CD4-positive, alpha-beta T cell (primary cell): Measurements from ENCODE around the gene FBXL5. TPM values are rescaled to one million over a fixed set of nuclear protein-coding genes. Genes with fewer than 3 reads are reported as not detected.

Experiments used
- ATAC-seq: fragments of 200-7000 bp; cut with Tn5 transposase; one replicate; pipeline ENCODE4 v1.10.0; 2022; ENCODE audit warnings: mild to moderate bottlenecking; ENCODE audit not compliant: poor library complexity
- CTCF ChIA-PET: fragments of 350-600 bp; sonication (Branson Sonifier 250); formaldehyde crosslinking; loops from one replicate; lab custom pipeline; 2021; ENCODE audit warnings: antibody characterized with exemption, inconsistent platforms; lab: Charles Lee
- POLR2A ChIA-PET: fragments of 350-600 bp; sonication (Branson Sonifier 250); formaldehyde crosslinking; loops from one replicate; lab custom pipeline; 2021; ENCODE audit warnings: antibody characterized with exemption, inconsistent platforms; lab: Charles Lee
- DNase-seq, 14 experiments: peaks; one replicate each; pipeline ENCODE4 v3.0.0-alpha.2; 2013 to 2020; ENCODE audit warnings: mixed read lengths in 2 of 14
- H3K27ac ChIP-seq, 2 donors: one replicate each; pipeline versions ENCODE4 v1.5.1 to v1.7.0; 2013; ENCODE audit warnings: low read length in 2 of 2, low read depth in 1 of 2, mild to moderate bottlenecking in 1 of 2
- H3K27me3 ChIP-seq, 2 experiments: 1 replicate in 1 of 2; 2 replicates in 1 of 2; pipeline versions ENCODE4 v1.6.1 to v1.7.0; 2013; ENCODE audit warnings: low read length in 2 of 2, control low read depth in 1 of 2, mild to moderate bottlenecking in 1 of 2, moderate library complexity in 1 of 2; ENCODE audit not compliant: insufficient read depth in 2 of 2, control insufficient read depth in 1 of 2
- H3K36me3 ChIP-seq: one replicate; pipeline ENCODE4 v1.6.1; 2013; ENCODE audit warnings: low read length, control low read depth; ENCODE audit not compliant: insufficient read depth
- H3K4me1 ChIP-seq: one replicate; pipeline ENCODE4 v1.6.1; 2013; ENCODE audit warnings: low read length, control low read depth; ENCODE audit not compliant: insufficient read depth
- H3K4me3 ChIP-seq: one replicate; pipeline ENCODE4 v1.5.1; 2013; ENCODE audit warnings: mild to moderate bottlenecking, low read length, moderate library complexity
- H3K9me3 ChIP-seq, 2 experiments: 1 replicate in 1 of 2; 2 replicates in 1 of 2; pipeline versions ENCODE4 v1.6.1 to v1.7.0; 2013; ENCODE audit warnings: low read length in 2 of 2, mild to moderate bottlenecking in 2 of 2, control low read depth in 1 of 2, moderate library complexity in 1 of 2; ENCODE audit not compliant: control insufficient read depth in 1 of 2, insufficient read depth in 1 of 2
- H3K27ac Mint-ChIP-seq: one replicate; pipeline ENCODE4 v1.8.0; 2020; ENCODE audit warnings: mixed read lengths
- H3K27me3 Mint-ChIP-seq: one replicate; pipeline ENCODE4 v1.8.0; 2021; ENCODE audit warnings: mixed read lengths
- H3K36me3 Mint-ChIP-seq: one replicate; pipeline ENCODE4 v1.8.0; 2021; ENCODE audit warnings: low read depth, mixed read lengths
- H3K4me1 Mint-ChIP-seq: one replicate; pipeline ENCODE4 v1.8.0; 2021; ENCODE audit warnings: low read depth, mixed read lengths
- H3K4me3 Mint-ChIP-seq: one replicate; pipeline ENCODE4 v1.8.0; 2020; ENCODE audit warnings: mild to moderate bottlenecking, mixed read lengths
- H3K9me3 Mint-ChIP-seq: one replicate; pipeline ENCODE4 v1.8.0; 2020; ENCODE audit warnings: mixed read lengths
- CTCF ChIP-seq: fragments of 200-600 bp; IDR thresholded peaks from one replicate; pipeline ENCODE4 v1.8.0; 2022; ENCODE audit warnings: antibody characterized with exemption, mild to moderate bottlenecking
- intact Hi-C, 2 experiments: fragments of 100-400 bp; cut with DNase I in 1 of 2; cut with micrococcal nuclease in 1 of 2; formaldehyde crosslinking; loops; one replicate each; pipeline versions ENCODE4 v1.15.1 to v1.9.0; 2023 to 2025; cut with DNase I, micrococcal nuclease
- total RNA-seq, 174 experiments: library from RNA in 2 of 174; stranded (reverse) in 2 of 174; gene quantifications; one replicate each; pipeline ENCODE4 v1.2.3 and lab custom pipeline; 2021 to 2026

The FBXL5 gene
- total RNA-seq, 2 experiments from 2014 or later, result 60.1 to 62.5 TPM

GRCh38 chr4:15688051-15688450, 32.9 kb upstream of the FBXL5 start:
- Histone ChIP-seq H3K4me3 (no peak overlapping the region), H3K36me3 (peaks cover 31% of the 10 kb centered on the region), H3K4me1 (no peaks in the 10 kb centered on the region), H3K27ac (no peak overlapping the region), H3K27me3 (no peaks in the 10 kb centered on the region), H3K9me3 (no peaks in the 10 kb centered on the region)
- DNase-seq, result no peak
- POLR2A ChIA-PET, result interaction anchor here (1.6 kb wide), 1 partner anchor 8 kb away, joined by 4 read pairs; no protein-coding TSS in a partner anchor
- TF ChIP-seq CTCF, result no peak
- CTCF ChIA-PET, result no interaction called here
- ATAC-seq, result no peak
- no peak overlapping the region for H3K4me3 Mint-ChIP-seq
- H3K4me1 Mint-ChIP-seq, result peaks cover 31% of the 10 kb centered on the region
- no peaks in the 10 kb centered on the region for H3K9me3 Mint-ChIP-seq
- H3K27ac Mint-ChIP-seq, result no peak overlapping the region
- no peaks in the 10 kb centered on the region for H3K27me3 Mint-ChIP-seq
- intact Hi-C loops, result no loop called here
- H3K36me3 Mint-ChIP-seq, result peaks cover 50% of the 10 kb centered on the region

DNA sequence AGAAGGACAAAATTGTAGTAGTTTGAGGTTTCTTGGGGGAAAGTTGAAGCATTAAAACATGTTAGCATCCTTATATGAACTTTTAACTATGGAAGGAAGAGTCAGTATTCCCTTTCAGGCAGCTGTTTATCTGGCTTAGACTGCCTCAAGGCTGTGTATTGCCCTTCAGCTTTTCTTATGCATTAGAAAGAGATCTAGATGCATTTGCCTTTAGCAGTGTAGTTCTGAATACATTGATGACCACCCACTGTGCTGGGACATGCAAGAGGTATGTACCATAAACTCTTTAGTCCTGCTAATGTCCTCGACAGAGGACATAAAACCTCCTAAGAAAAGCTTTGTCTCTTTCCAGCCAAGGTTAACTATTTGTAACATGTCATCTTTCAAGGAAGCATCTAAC, 29.3 kb upstream of the FBXL5 start:
- peaks cover 31% of the 10 kb centered on the region for H3K36me3 ChIP-seq
- H3K27me3 ChIP-seq, result no peaks in the 10 kb centered on the region
- no peak overlapping the region for H3K27ac ChIP-seq
- intact Hi-C loops, result loop anchor here in 1 of 2 experiments (5.0 kb wide), 1 partner anchor 73 kb away; no protein-coding TSS in a partner anchor
- peaks cover 6% of the 10 kb centered on the region for H3K4me1 ChIP-seq
- ATAC-seq (no peak), DNase-seq (no peak)
- CTCF ChIA-PET, result no interaction called here
- peaks cover 58% of the 10 kb centered on the region for H3K36me3 Mint-ChIP-seq
- POLR2A ChIA-PET, result no interaction called here
- H3K4me3 ChIP-seq, result no peak overlapping the region
- H3K9me3 Mint-ChIP-seq, result no peaks in the 10 kb centered on the region
- no peaks in the 10 kb centered on the region for H3K27me3 Mint-ChIP-seq
- H3K27ac Mint-ChIP-seq, result no peak overlapping the region
- no peaks in the 10 kb centered on the region for H3K9me3 ChIP-seq
- no peak for TF ChIP-seq CTCF
- peaks cover 47% of the 10 kb centered on the region for H3K4me1 Mint-ChIP-seq
- H3K4me3 Mint-ChIP-seq, result peak overlapping the region; percentile 5

DNA sequence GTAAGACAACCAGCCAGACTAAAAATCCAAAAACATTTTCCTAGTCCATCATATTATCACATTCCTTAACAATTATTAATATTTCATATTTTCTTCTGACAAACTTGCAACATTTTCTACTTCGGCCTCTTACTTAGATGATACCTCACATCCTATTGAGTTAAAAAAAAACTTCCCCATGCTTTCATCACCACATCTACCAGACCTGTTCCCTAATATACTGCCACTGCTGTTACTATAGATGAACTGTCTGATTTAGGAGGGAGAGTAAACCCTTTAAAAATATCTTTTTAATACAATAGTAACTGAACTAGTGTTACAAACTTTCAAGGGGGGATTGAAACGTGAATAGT, 28.0 kb upstream of the FBXL5 start:
- ATAC-seq (no peak), DNase-seq (no peak)
- H3K9me3 Mint-ChIP-seq, result no peaks in the 10 kb centered on the region
- peaks cover 20% of the 10 kb centered on the region for H3K36me3 ChIP-seq
- H3K4me3 Mint-ChIP-seq, result peak overlapping the region; percentile 62
- H3K4me1 Mint-ChIP-seq, result peaks cover 47% of the 10 kb centered on the region
- H3K9me3 ChIP-seq, result no peaks in the 10 kb centered on the region
- no peaks in the 10 kb centered on the region for H3K27me3 ChIP-seq
- H3K36me3 Mint-ChIP-seq, result peaks cover 48% of the 10 kb centered on the region
- intact Hi-C loops, result loop anchor here (2.0 to 5.0 kb wide), 2 partner anchors 74 kb away; no protein-coding TSS in a partner anchor
- POLR2A ChIA-PET, result interaction anchor here (1.0 to 4.2 kb wide), 5 partner anchors 12 to 83 kb away, joined by 3 to 42 read pairs (median 10); partner anchors contain the start of gene FBXL5
- no peak overlapping the region for H3K27ac Mint-ChIP-seq
- no peaks in the 10 kb centered on the region for H3K27me3 Mint-ChIP-seq
- H3K4me3 ChIP-seq, result no peak overlapping the region
- no peak overlapping the region for H3K27ac ChIP-seq
- CTCF ChIA-PET, result interaction anchor here (1.6 kb wide), 1 partner anchor 29 kb away, joined by 5 read pairs; no protein-coding TSS in a partner anchor
- TF ChIP-seq CTCF, result no peak
- peaks cover 6% of the 10 kb centered on the region for H3K4me1 ChIP-seq
